ENCODE measurements around the gene CDC42SE2.

- TF ChIP-seq POLR2AphosphoS5 (IDR thresholded peaks at IDR 0.05; ENCODE audit: low read depth, low read length): no peak
- no peak for TF ChIP-seq FOXP2 (optimal IDR thresholded peaks at IDR 0.05; ENCODE audit: borderline replicate concordance, extremely low read depth, extremely low read length, insufficient read depth)
- no peak for TF ChIP-seq REST (IDR thresholded peaks at IDR 0.05; ENCODE audit: insufficient read depth in 1 of 2, low read depth in 2 of 2, low read length in 2 of 2)
- no peak for TF ChIP-seq SIN3A (IDR thresholded peaks at IDR 0.05; ENCODE audit: borderline replicate concordance, insufficient read depth, low read length)
- no peak for TF ChIP-seq TAF1 (IDR thresholded peaks at IDR 0.05; ENCODE audit: borderline replicate concordance, insufficient read depth, low read length)
Observed at GRCh38 chr5:131323378-131323777, 59.5 kb downstream of the CDC42SE2 start.

All from PFSK-1 (cell line).